Gastroesophageal sphincter (tissue), 4 donors: Measurements from ENCODE around the gene RIMS1. TPM values are rescaled to one million over a fixed set of nuclear protein-coding genes. Genes with fewer than 3 reads are reported as not detected.

Experiments
- ATAC-seq: fragments of 150-250 bp; one replicate; pipeline ENCODE4 v1.9.1; 2016; ENCODE audit warnings: mild to moderate bottlenecking, moderate library complexity
- H3K27ac ChIP-seq, 4 donors: fragments of 200-600 bp; sonication (generic) in 3 of 4; 1 replicate in 3 of 4; 2 replicates in 1 of 4; pipeline ENCODE4 v1.5.1; 2016 to 2019
- H3K27me3 ChIP-seq: fragments of 200-600 bp; sonication (generic); one replicate; pipeline ENCODE4 v1.5.1; 2019
- H3K36me3 ChIP-seq, 2 donors: fragments of 200-600 bp; sonication (generic); one replicate each; pipeline ENCODE4 v1.5.1; 2019; ENCODE audit warnings: control low read depth in 1 of 2
- H3K4me1 ChIP-seq, 3 donors: fragments of 200-600 bp; sonication (generic); 1 replicate in 2 of 3; 2 replicates in 1 of 3; pipeline ENCODE4 v1.5.1; 2016 to 2019; ENCODE audit warnings: control low read depth in 2 of 3
- H3K4me3 ChIP-seq, 2 donors: fragments of 200-600 bp; sonication (generic); one replicate each; pipeline ENCODE4 v1.5.1; 2019; ENCODE audit warnings: mild to moderate bottlenecking in 1 of 2, moderate library complexity in 1 of 2
- H3K9me3 ChIP-seq, 3 donors: fragments of 200-600 bp; sonication (generic); one replicate each; pipeline ENCODE4 v1.5.1; 2017 to 2019; ENCODE audit warnings: control low read depth in 2 of 3
- EP300 ChIP-seq: sonication (generic); formaldehyde crosslinking; IDR thresholded peaks from one replicate; pipeline ENCODE4 v1.6.1; 2017; ENCODE audit warnings: antibody characterized with exemption, mild to moderate bottlenecking
- POLR2A ChIP-seq, 2 donors: fragments of 450-650 bp; IDR thresholded peaks; one replicate each; pipeline ENCODE4 v1.6.1; 2017; ENCODE audit warnings: antibody characterized with exemption in 2 of 2, mild to moderate bottlenecking in 2 of 2, moderate library complexity in 1 of 2
- POLR2AphosphoS5 ChIP-seq: sonication (generic); formaldehyde crosslinking; IDR thresholded peaks from one replicate; pipeline ENCODE4 v1.6.1; 2017; ENCODE audit warnings: antibody characterized with exemption
- WGBS, 2 donors: methylation state at CpG; one replicate each; pipeline ENCODE4 v1.1.5; 2018; ENCODE audit warnings: low coverage in 1 of 2; 5-methylcytosine and 5-hydroxymethylcytosine counted together
- total RNA-seq, 4 donors: library from RNA; depleted of rRNA; stranded (reverse); fragments of >200 nt; gene quantifications; one replicate each; pipeline ENCODE4 v1.1.0, GENCODE V29; 2016
- TF ChIP-seq, protein P1 (sequence below), 4 experiments: fragments of 200-600 bp in 2 of 4; fragments of 450-650 bp in 2 of 4; sonication (generic) in 1 of 4; IDR thresholded peaks; one replicate each; pipeline ENCODE4 v1.5.1; 2017 to 2019; ENCODE audit warnings: antibody characterized with exemption in 4 of 4, mild to moderate bottlenecking in 2 of 4, moderate library complexity in 2 of 4

RIMS1 gene
- total RNA-seq, 4 donors from 2014 or later: 9.3 to 66.5 (median 17.7) TPM

DNA sequence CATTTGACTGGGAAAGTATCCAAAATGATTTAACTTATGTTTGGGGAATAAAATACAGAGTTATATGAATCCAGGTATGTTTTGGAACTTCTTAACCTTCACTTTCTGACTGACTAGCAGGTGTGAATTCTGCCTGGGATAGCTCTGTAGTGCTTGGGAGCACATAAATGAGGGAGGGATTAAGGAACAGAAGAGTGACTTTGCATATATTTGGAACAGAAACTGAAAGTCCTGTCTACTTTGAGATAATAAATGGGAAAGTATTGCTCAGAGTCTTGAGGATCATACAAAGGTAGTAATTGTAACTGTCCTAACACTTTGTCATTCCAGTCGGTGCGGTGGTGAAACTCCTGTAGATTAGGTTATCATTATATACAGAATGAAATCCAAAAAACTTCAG lies 317.6 kb downstream of the RIMS1 start:
- Histone ChIP-seq H3K27ac (no peak overlapping the region), H3K4me3 (no peak overlapping the region), H3K36me3 (no peaks in the 10 kb centered on the region), H3K9me3 (no peaks in the 10 kb centered on the region), H3K27me3 (no peaks in the 10 kb centered on the region), H3K4me1 (no peaks in the 10 kb centered on the region)
- ATAC-seq: no peak
- WGBS, 2 donors: 77 to 78% methylated on average over 2 of the region's 2 CpGs
- no peak for TF ChIP-seq POLR2A (IDR thresholded peaks at IDR 0.05)
- TF ChIP-seq EP300: no peak
- TF ChIP-seq POLR2AphosphoS5: no peak
- TF ChIP-seq, protein P1, sequence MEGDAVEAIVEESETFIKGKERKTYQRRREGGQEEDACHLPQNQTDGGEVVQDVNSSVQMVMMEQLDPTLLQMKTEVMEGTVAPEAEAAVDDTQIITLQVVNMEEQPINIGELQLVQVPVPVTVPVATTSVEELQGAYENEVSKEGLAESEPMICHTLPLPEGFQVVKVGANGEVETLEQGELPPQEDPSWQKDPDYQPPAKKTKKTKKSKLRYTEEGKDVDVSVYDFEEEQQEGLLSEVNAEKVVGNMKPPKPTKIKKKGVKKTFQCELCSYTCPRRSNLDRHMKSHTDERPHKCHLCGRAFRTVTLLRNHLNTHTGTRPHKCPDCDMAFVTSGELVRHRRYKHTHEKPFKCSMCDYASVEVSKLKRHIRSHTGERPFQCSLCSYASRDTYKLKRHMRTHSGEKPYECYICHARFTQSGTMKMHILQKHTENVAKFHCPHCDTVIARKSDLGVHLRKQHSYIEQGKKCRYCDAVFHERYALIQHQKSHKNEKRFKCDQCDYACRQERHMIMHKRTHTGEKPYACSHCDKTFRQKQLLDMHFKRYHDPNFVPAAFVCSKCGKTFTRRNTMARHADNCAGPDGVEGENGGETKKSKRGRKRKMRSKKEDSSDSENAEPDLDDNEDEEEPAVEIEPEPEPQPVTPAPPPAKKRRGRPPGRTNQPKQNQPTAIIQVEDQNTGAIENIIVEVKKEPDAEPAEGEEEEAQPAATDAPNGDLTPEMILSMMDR (IDR thresholded peaks at IDR 0.05): no peak

DNA sequence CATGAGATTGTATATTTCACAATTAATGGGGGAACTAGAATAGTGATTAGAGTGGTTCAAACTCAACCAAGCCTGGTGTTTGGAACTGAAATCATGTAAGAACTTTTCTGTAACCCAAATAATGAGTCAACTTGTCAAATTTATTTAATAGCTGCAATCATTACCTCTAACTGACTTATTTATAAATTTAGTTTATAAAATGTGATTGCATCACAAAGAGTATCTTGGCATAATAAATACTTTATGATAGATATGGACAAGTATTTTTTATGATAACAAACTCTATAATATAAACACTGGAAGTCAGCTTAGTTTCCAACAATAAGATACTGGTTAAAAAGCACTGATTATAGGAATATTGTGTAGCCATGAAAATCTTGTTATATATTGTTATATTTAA lies 319.1 kb downstream of the RIMS1 start:
- Histone ChIP-seq H3K27me3 (no peaks in the 10 kb centered on the region), H3K36me3 (no peaks in the 10 kb centered on the region), H3K27ac (no peak overlapping the region), H3K4me1 (no peaks in the 10 kb centered on the region), H3K4me3 (no peak overlapping the region), H3K9me3 (no peaks in the 10 kb centered on the region)
- no peak for TF ChIP-seq EP300
- TF ChIP-seq, protein P1 (IDR thresholded peaks at IDR 0.05): no peak
- TF ChIP-seq POLR2AphosphoS5: no peak
- no peak for TF ChIP-seq POLR2A (IDR thresholded peaks at IDR 0.05)
- ATAC-seq: no peak

DNA sequence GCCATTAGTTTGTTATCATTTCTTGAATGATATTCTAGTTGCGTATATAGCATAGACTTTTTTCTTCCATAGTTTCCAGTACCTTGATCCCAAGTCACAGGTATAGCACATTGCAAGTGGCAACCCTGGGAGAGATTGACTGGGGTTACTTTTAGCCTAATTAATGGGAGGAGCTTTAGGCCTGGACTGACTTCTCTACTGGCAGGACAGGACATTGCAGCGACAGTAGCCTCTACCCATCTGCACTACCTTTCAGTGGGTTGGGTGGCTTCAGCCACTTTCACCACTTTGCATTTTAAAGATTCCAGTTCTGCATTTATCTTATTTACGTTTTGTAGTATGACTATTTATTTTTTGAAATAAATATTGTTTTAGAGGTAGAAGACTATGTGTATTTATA lies 320.3 kb downstream of the RIMS1 start:
- no peak for ATAC-seq
- TF ChIP-seq EP300: no peak
- no peak for TF ChIP-seq POLR2AphosphoS5
- no peak for TF ChIP-seq POLR2A (IDR thresholded peaks at IDR 0.05)
- TF ChIP-seq, protein P1 (IDR thresholded peaks at IDR 0.05): no peak
- 72 to 76% methylated on average over 3 of the region's 3 CpGs for WGBS, 2 donors

DNA sequence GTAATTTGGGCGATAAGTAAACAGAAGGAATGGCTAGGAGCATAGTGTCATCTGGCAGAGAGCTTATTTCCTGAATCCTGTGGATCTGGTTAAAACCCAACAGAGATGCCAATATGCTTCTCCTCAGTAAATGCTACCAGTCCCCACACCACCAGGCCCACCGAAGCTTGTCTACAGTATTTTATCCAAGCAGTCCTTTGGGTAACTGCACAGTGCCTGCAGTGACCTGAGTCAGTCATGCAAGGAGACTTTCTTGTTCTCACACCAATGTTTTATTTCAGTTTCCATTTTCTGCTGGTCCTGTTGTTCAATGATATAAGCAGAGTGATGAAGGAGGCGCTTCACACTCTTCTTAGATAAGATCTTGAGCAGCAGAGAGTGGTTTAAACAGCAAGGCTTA lies 326.3 kb downstream of the RIMS1 start:
- H3K27me3 ChIP-seq: no peaks in the 10 kb centered on the region
- no peaks in the 10 kb centered on the region for H3K36me3 ChIP-seq
- TF ChIP-seq POLR2AphosphoS5 (no peak), POLR2A (IDR thresholded peaks at IDR 0.05) (no peak), EP300 (no peak)
- TF ChIP-seq, protein P1 (IDR thresholded peaks at IDR 0.05): no peak
- H3K27ac ChIP-seq: no peak overlapping the region
- no peak for ATAC-seq
- H3K4me3 ChIP-seq: no peak overlapping the region
- H3K4me1 ChIP-seq: no peaks in the 10 kb centered on the region
- H3K9me3 ChIP-seq: no peaks in the 10 kb centered on the region
- 72% methylated on average over 3 of the region's 3 CpGs for WGBS, 2 donors

More for the DNA sequence above, 320.3 kb downstream of the RIMS1 start:
- no peaks in the 10 kb centered on the region for H3K27me3 ChIP-seq
- no peaks in the 10 kb centered on the region for H3K9me3 ChIP-seq
- H3K36me3 ChIP-seq: no peaks in the 10 kb centered on the region
- no peak overlapping the region for H3K27ac ChIP-seq
- no peaks in the 10 kb centered on the region for H3K4me1 ChIP-seq
- no peak overlapping the region for H3K4me3 ChIP-seq

DNA sequence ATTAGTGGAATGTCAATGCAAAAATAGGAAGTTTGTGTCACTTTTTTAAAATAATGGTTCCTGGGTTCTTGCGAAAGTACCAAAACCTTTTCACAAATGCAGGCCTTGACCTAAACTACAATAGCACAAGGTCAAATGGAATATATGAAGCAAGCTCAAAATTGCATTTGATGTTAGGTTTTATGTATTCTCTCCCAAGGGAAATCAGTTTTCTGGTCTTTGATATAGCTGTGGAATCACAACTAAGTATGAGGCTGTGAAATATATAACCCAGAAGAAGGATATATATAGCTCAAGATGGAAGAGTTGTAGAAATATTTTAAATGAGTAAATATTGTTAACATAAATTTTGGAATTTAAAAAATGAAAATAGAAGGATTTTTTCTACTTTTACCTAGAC lies 327.3 kb downstream of the RIMS1 start:
- no peaks in the 10 kb centered on the region for H3K9me3 ChIP-seq
- no peaks in the 10 kb centered on the region for H3K36me3 ChIP-seq
- H3K4me1 ChIP-seq: no peaks in the 10 kb centered on the region
- H3K27me3 ChIP-seq: no peaks in the 10 kb centered on the region
- ATAC-seq: no peak
- WGBS, 2 donors: 95% methylated on average over 1 of the region's 1 CpG; no CpG with 5 or more reads in 1 of the 2 donors
- H3K27ac ChIP-seq: no peak overlapping the region
- TF ChIP-seq EP300: no peak
- TF ChIP-seq, protein P1 (IDR thresholded peaks at IDR 0.05): no peak
- TF ChIP-seq POLR2A (IDR thresholded peaks at IDR 0.05): no peak
- no peak for TF ChIP-seq POLR2AphosphoS5
- no peak overlapping the region for H3K4me3 ChIP-seq
